Peyer's patch (tissue), 4 donors: ENCODE measurements around the gene VCL. TPM values are rescaled to one million over a fixed set of nuclear protein-coding genes. Genes with fewer than 3 reads are reported as not detected.

Experiments
- DNase-seq, 3 donors: peaks; one replicate each; pipeline ENCODE4 v3.0.0-alpha.2; 2017 to 2019
- H3K27ac ChIP-seq, 4 donors: fragments of 200-600 bp; sonication (generic); one replicate each; pipeline ENCODE4 v1.5.1; 2016 to 2019
- H3K27me3 ChIP-seq, 2 donors: fragments of 200-600 bp; sonication (generic); one replicate each; pipeline ENCODE4 v1.5.1; 2019
- H3K36me3 ChIP-seq, 3 donors: fragments of 200-600 bp; sonication (generic); one replicate each; pipeline ENCODE4 v1.5.1; 2016 to 2019
- H3K4me1 ChIP-seq, 4 donors: fragments of 200-600 bp; sonication (generic); one replicate each; pipeline ENCODE4 v1.5.1; 2016 to 2019
- H3K4me3 ChIP-seq, 4 donors: fragments of 200-600 bp; sonication (generic); 1 replicate in 3 of 4; 2 replicates in 1 of 4; pipeline ENCODE4 v1.5.1; 2016 to 2019; ENCODE audit warnings: mild to moderate bottlenecking in 1 of 4
- H3K9me3 ChIP-seq, 4 donors: fragments of 200-600 bp; sonication (generic); one replicate each; pipeline ENCODE4 v1.5.1; 2016 to 2019; ENCODE audit warnings: mild to moderate bottlenecking in 1 of 4
- CTCF ChIP-seq, 6 experiments: fragments of 450-650 bp in 4 of 6; fragments of 200-600 bp in 2 of 6; sonication (generic) in 1 of 6; IDR thresholded peaks; one replicate each; pipeline ENCODE4 v1.5.1; 2017 to 2019; ENCODE audit warnings: antibody characterized with exemption in 6 of 6, mild to moderate bottlenecking in 3 of 6, moderate library complexity in 1 of 6
- POLR2A ChIP-seq, 2 donors: fragments of 450-650 bp; IDR thresholded peaks; one replicate each; pipeline ENCODE4 v1.5.1; 2017; ENCODE audit warnings: antibody characterized with exemption in 2 of 2, mild to moderate bottlenecking in 2 of 2, moderate library complexity in 2 of 2
- total RNA-seq, 4 donors: library from RNA; depleted of rRNA; stranded (reverse); fragments of >200 nt; gene quantifications; one replicate each; pipeline ENCODE4 v1.1.0, GENCODE V29; 2016

VCL gene
- total RNA-seq, 4 donors from 2014 or later: 36.3 to 103 (median 61.4) TPM

- TF ChIP-seq CTCF (IDR thresholded peaks at IDR 0.05) (peak in 3 of 6 experiments; percentile 12 to 19 (median 13)), POLR2A (IDR thresholded peaks at IDR 0.05) (no peak)
- no peak overlapping the region for H3K4me3 ChIP-seq
- H3K27me3 ChIP-seq: no peaks in the 10 kb centered on the region
- H3K9me3 ChIP-seq: no peaks in the 10 kb centered on the region
- no peak overlapping the region for H3K27ac ChIP-seq
- DNase-seq: no peak
- peaks cover 0 to 92% (median 0%) of the 10 kb centered on the region in 3 donors for H3K36me3 ChIP-seq
- H3K4me1 ChIP-seq: no peaks in the 10 kb centered on the region
Observed at GRCh38 chr10:74103560-74104258, 105.8 kb downstream of the VCL start.

GRCh38 chr10:74104480-74104879 is 106.6 kb downstream of the VCL start:
- Histone ChIP-seq H3K36me3 (peaks cover 0 to 92% (median 0%) of the 10 kb centered on the region in 3 donors), H3K27ac (no peak overlapping the region), H3K9me3 (no peaks in the 10 kb centered on the region), H3K27me3 (no peaks in the 10 kb centered on the region), H3K4me3 (no peak overlapping the region), H3K4me1 (no peaks in the 10 kb centered on the region)
- TF ChIP-seq CTCF (IDR thresholded peaks at IDR 0.05): no peak
- no peak for DNase-seq

- TF ChIP-seq CTCF (IDR thresholded peaks at IDR 0.05) (no peak), POLR2A (IDR thresholded peaks at IDR 0.05) (no peak)
- no peak overlapping the region for H3K27ac ChIP-seq
- no peak for DNase-seq
- H3K4me1 ChIP-seq: no peaks in the 10 kb centered on the region
- no peak overlapping the region for H3K4me3 ChIP-seq
- peaks cover 0 to 90% (median 0%) of the 10 kb centered on the region in 3 donors for H3K36me3 ChIP-seq
- no peaks in the 10 kb centered on the region for H3K27me3 ChIP-seq
- no peaks in the 10 kb centered on the region for H3K9me3 ChIP-seq
Observed at GRCh38 chr10:74104996-74105395, 107.1 kb downstream of the VCL start.

GRCh38 chr10:74107391-74107790 is 109.5 kb downstream of the VCL start:
- TF ChIP-seq CTCF (IDR thresholded peaks at IDR 0.05) (no peak), POLR2A (IDR thresholded peaks at IDR 0.05) (no peak)
- no peak for DNase-seq
- Histone ChIP-seq H3K9me3 (no peaks in the 10 kb centered on the region), H3K4me1 (no peaks in the 10 kb centered on the region), H3K27ac (no peak overlapping the region), H3K27me3 (no peaks in the 10 kb centered on the region), H3K4me3 (no peak overlapping the region), H3K36me3 (peaks cover 0 to 92% (median 0%) of the 10 kb centered on the region in 3 donors)

GRCh38 chr10:74109452-74109851 is 111.5 kb downstream of the VCL start:
- Histone ChIP-seq H3K36me3 (peaks cover 0 to 92% (median 0%) of the 10 kb centered on the region in 3 donors), H3K27ac (no peak overlapping the region)

More at GRCh38 chr10:74109452-74109851, 111.5 kb downstream of the VCL start:
- H3K4me1 ChIP-seq: no peaks in the 10 kb centered on the region
- H3K9me3 ChIP-seq: no peaks in the 10 kb centered on the region
- no peaks in the 10 kb centered on the region for H3K27me3 ChIP-seq
- DNase-seq: no peak
- H3K4me3 ChIP-seq: no peak overlapping the region
- no peak for TF ChIP-seq CTCF (IDR thresholded peaks at IDR 0.05)
- no peak for TF ChIP-seq POLR2A (IDR thresholded peaks at IDR 0.05)
